HFF-Myc (cell line): Measurements from ENCODE around the gene GRAMD1A.
"Not testable (repeated sequence)": the region's sequence is repeated elsewhere in the genome, so short reads cannot be mapped to it uniquely, and the experiment has no call there.

Experiments
- DNase-seq: peaks from one replicate; pipeline ENCODE4 v3.0.0-alpha.2; 2011; ENCODE audit warnings: low read depth; ENCODE audit errors: extremely low read depth
- H3K4me3 ChIP-seq: replicated peaks from 2 replicates; pipeline ENCODE4 v1.5.1; 2011; ENCODE audit warnings: low read depth, mild to moderate bottlenecking, control low read depth, low read length
- TF ChIP-seq, protein P1 (sequence below): IDR thresholded peaks from 2 replicates; pipeline ENCODE4 v1.5.1; 2012; ENCODE audit warnings: mild to moderate bottlenecking, low read depth, low read length, control low read depth; ENCODE audit errors: missing control alignments

The GRAMD1A gene

DNA sequence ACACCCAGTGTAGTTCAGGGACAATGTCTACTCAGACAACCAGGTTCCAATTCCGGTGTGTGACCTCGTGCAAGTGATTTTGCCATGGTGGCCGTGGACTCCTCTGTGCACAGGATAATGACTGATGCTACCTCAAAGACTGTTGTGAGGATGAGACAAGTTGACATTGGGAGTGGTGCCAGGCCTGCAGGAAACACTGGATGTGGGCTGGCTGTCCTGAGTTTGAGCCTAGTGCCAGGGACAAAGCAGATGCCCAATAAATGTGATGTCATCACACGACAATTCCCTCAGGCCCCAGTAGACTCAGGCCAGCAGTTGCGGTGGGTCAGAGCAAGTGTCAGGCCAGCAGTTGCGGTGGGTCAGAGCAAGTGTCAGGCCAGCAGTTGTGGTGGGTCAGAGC is 24.0 kb downstream of the GRAMD1A start:
- no peak for DNase-seq
- TF ChIP-seq, protein P1, sequence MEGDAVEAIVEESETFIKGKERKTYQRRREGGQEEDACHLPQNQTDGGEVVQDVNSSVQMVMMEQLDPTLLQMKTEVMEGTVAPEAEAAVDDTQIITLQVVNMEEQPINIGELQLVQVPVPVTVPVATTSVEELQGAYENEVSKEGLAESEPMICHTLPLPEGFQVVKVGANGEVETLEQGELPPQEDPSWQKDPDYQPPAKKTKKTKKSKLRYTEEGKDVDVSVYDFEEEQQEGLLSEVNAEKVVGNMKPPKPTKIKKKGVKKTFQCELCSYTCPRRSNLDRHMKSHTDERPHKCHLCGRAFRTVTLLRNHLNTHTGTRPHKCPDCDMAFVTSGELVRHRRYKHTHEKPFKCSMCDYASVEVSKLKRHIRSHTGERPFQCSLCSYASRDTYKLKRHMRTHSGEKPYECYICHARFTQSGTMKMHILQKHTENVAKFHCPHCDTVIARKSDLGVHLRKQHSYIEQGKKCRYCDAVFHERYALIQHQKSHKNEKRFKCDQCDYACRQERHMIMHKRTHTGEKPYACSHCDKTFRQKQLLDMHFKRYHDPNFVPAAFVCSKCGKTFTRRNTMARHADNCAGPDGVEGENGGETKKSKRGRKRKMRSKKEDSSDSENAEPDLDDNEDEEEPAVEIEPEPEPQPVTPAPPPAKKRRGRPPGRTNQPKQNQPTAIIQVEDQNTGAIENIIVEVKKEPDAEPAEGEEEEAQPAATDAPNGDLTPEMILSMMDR, result no peak
- H3K4me3 ChIP-seq, result no peak overlapping the region

DNA sequence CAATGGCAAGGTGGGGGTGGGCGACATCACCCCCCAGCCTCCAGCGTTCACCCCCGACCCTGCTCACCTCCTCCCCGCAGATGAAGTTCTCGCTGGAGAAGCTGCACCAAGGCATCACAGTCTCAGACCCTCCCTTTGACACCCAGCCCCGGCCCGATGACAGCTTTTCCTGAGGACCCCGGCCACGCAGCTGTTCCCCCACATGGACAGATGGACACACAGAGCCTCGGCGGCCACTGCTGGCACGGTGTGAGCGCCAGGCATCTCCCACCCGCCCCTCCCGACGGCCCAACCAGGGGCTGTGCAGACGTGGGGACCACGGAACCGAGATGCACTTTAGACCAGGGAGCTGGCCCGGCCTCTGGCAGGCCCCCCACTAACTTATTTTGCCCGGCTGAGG is 25.8 kb downstream of the GRAMD1A start:
- no peak overlapping the region for H3K4me3 ChIP-seq
- TF ChIP-seq, protein P1, result no peak
- no peak for DNase-seq

GRCh38 chr19:35026418-35026817 is 26.3 kb downstream of the GRAMD1A start:
- no peak for DNase-seq
- TF ChIP-seq, protein P1, result no peak
- no peak overlapping the region for H3K4me3 ChIP-seq

- DNase-seq, result no peak
- no peak overlapping the region for H3K4me3 ChIP-seq
- TF ChIP-seq, protein P1, result no peak
Measured at GRCh38 chr19:35027009-35027408, 26.9 kb downstream of the GRAMD1A start.

DNA sequence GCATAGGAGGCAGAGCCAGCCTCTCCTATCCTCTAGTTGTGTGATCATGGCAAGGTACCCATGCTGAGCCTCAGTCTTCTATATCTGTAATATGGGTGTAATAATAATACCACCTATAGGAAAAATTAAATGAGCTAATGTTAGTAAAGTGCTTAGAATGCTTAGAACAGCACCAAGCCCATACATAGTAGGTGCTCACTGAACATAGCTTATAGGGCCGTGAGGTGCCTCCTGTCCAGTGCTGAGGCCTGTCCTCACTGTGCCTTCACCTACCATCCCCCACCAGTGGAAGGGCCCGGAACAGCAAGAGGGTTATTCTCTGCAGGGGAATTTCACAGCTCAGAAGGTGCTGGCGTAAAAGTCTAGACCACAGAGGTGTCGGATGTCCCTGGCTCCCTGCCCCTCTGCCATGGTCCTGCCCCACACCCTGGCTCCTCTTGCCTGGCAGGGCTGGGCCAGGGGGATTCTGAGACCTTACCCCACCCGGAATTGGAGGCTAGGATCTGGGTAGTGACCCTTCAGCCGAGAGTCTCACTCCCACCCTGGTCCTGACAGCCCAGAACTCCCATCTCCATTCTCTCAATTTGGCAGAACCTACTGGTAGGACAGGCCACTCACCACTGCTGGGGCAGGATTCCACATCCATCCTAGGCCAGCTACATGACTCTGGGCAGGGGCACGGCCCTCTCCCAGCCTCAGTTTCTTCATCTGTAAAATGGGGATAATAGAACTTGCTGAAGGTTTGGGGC is 27.9 kb downstream of the GRAMD1A start:
- TF ChIP-seq, protein P1, result no peak
- H3K4me3 ChIP-seq, result no peak overlapping the region
- no peak for DNase-seq

DNA sequence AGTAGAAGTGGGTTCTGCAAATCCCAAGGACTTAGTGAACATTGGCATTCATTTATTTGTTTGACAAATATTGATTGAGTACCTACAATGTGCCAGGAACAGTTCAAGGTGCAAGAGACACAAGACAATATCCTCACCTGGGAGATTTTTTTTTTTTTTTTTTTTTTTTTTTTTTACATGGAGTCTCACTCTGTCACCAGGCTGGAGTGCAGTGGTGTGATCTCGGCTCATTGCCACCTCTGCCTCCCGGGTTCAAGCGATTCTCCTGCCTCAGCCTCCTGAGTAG is 28.4 kb downstream of the GRAMD1A start:
- DNase-seq, H3K4me3 ChIP-seq: not testable (repeated sequence)

DNA sequence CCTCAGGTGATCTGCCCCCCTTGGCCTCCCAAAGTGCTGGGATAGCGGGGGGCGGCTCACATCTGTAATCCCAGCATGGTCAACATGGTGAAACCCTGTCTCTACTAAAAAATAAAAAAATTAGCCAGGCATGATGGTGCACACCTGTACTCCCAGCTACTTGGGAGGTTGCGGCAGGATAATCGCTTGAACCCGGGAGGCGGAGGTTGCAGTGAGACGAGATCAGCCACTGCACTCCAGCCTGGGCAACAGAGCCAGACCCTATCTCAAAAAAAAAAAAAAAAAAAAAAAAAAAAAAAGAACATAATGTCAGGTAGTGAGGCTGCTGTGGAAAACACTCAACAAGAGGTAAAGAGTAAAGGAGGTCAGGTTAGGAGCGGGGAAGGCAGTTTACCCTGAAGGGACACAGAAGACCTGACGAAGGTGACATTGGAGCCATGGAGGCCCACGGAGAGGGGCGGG is 29.2 kb downstream of the GRAMD1A start:
- not testable (repeated sequence) for DNase-seq, H3K4me3 ChIP-seq

- H3K4me3 ChIP-seq, result peak overlapping the region; percentile 23
- no peak for DNase-seq
- TF ChIP-seq, protein P1, result no peak
Measured at GRCh38 chr19:35029737-35030256, 29.7 kb downstream of the GRAMD1A start.
